PC-3 (cell line): ENCODE results near the gene RHBDD1. TPM values are rescaled to one million over a fixed set of nuclear protein-coding genes. Genes with fewer than 3 reads are reported as not detected.
A peak's percentile ranks its signal among the peaks of the same experiment; 100 is the strongest.

ENCODE experiments used
- ATAC-seq: fragments of 200-7000 bp; cut with Tn5 transposase; 2 replicates; pipeline ENCODE4 v1.9.1; 2020; ENCODE audit warnings: mild to moderate bottlenecking, moderate library complexity
- BruUV-seq: library from RNA; stranded (reverse); fragments of 400-500 nt; replicated peaks from 2 replicates; lab custom pipeline; 2021; lab: Mats Ljungman, UMichigan
- CTCF ChIA-PET: fragments of 300-600 bp; sonication (Branson Sonifier 250); formaldehyde crosslinking; loops from one replicate; lab custom pipeline; 2022; ENCODE audit warnings: antibody characterized with exemption; lab: Charles Lee
- POLR2A ChIA-PET: fragments of 300-600 bp; sonication (Branson Sonifier 250); formaldehyde crosslinking; loops from one replicate; lab custom pipeline; 2022; ENCODE audit warnings: antibody characterized with exemption; ENCODE audit not compliant: unreplicated experiment; lab: Charles Lee
- DNase-seq: peaks from one replicate; pipeline ENCODE4 v3.0.0-alpha.2; 2015
- H2AFZ ChIP-seq: fragments of 300-600 bp; sonication (generic); 2 replicates; pipeline ENCODE4 v1.6.0; 2016; ENCODE audit warnings: antibody characterized with exemption, low read length
- H3F3A ChIP-seq: fragments of 300-600 bp; sonication (generic); one replicate; pipeline ENCODE4 v1.6.0; 2017; ENCODE audit warnings: antibody characterized with exemption, low read length, control low read depth, mild to moderate bottlenecking; ENCODE audit not compliant: unreplicated experiment
- H3K27ac ChIP-seq: fragments of 300-600 bp; sonication (generic); 2 replicates; pipeline ENCODE4 v1.5.1; 2016; ENCODE audit warnings: mild to moderate bottlenecking, low read length
- H3K27me3 ChIP-seq: fragments of 300-600 bp; sonication (generic); 2 replicates; pipeline ENCODE4 v1.6.1; 2016; ENCODE audit warnings: low read length, mixed read lengths
- H3K36me3 ChIP-seq: fragments of 300-600 bp; sonication (generic); 2 replicates; pipeline ENCODE4 v1.6.1; 2016; ENCODE audit warnings: low read depth, mixed run types, low read length, mixed read lengths
- H3K4me1 ChIP-seq: fragments of 300-600 bp; sonication (generic); 2 replicates; pipeline ENCODE4 v1.5.1; 2016; ENCODE audit warnings: low read length; ENCODE audit not compliant: insufficient read depth
- H3K4me2 ChIP-seq: fragments of 300-600 bp; sonication (generic); 2 replicates; pipeline ENCODE4 v1.6.0; 2016; ENCODE audit warnings: low read length
- H3K4me3 ChIP-seq: fragments of 300-600 bp; sonication (generic); 2 replicates; pipeline ENCODE4 v1.5.1; 2016; ENCODE audit warnings: mild to moderate bottlenecking, low read length, mixed read lengths
- H3K79me2 ChIP-seq: fragments of 300-600 bp; sonication (generic); 2 replicates; pipeline ENCODE4 v1.6.1; 2017; ENCODE audit warnings: low read length, mixed read lengths
- H3K9ac ChIP-seq: fragments of 300-600 bp; sonication (generic); 2 replicates; pipeline ENCODE4 v1.6.0; 2016; ENCODE audit warnings: mild to moderate bottlenecking, low read length
- H3K9me2 ChIP-seq: fragments of 300-600 bp; sonication (generic); replicated peaks from 2 replicates; pipeline ENCODE4 v1.6.1; 2016; ENCODE audit warnings: mixed run types, low read length, mixed read lengths
- H3K9me3 ChIP-seq: fragments of 300-600 bp; sonication (generic); 2 replicates; pipeline ENCODE4 v1.6.1; 2016; ENCODE audit warnings: low read length, mixed read lengths
- H4K20me1 ChIP-seq: fragments of 300-600 bp; sonication (generic); 2 replicates; pipeline ENCODE4 v1.6.1; 2016; ENCODE audit warnings: low read length, mixed read lengths
- EZH2 ChIP-seq: fragments of 300-600 bp; sonication (generic); IDR thresholded peaks from one replicate; pipeline ENCODE4 v1.6.1; 2017; ENCODE audit warnings: antibody characterized with exemption, mild to moderate bottlenecking, low read length; ENCODE audit not compliant: unreplicated experiment
- EZH2phosphoT487 ChIP-seq: fragments of 300-600 bp; sonication (generic); IDR thresholded peaks from 2 replicates; pipeline ENCODE4 v1.6.1; 2018; ENCODE audit warnings: mild to moderate bottlenecking, antibody characterized with exemption, low read length, borderline replicate concordance
- intact Hi-C: fragments of 100-400 bp; cut with micrococcal nuclease; formaldehyde crosslinking; loops from 2 replicates; pipeline ENCODE4 v1.9.0; 2023
- total RNA-seq: library from RNA; depleted of rRNA; stranded (reverse); fragments of >200 nt; gene quantifications from 2 replicates; pipeline ENCODE4 v1.2.3, GENCODE V29; 2014
- TF ChIP-seq, protein P1 (sequence below): fragments of 300-600 bp; sonication (generic); conservative IDR thresholded peaks from 2 replicates; pipeline ENCODE4 v1.5.1; 2017; ENCODE audit warnings: antibody characterized with exemption, low read depth, mild to moderate bottlenecking, low read length

Gene RHBDD1
- total RNA-seq, 1 experiment from 2014 or later = 9.1 TPM

DNA sequence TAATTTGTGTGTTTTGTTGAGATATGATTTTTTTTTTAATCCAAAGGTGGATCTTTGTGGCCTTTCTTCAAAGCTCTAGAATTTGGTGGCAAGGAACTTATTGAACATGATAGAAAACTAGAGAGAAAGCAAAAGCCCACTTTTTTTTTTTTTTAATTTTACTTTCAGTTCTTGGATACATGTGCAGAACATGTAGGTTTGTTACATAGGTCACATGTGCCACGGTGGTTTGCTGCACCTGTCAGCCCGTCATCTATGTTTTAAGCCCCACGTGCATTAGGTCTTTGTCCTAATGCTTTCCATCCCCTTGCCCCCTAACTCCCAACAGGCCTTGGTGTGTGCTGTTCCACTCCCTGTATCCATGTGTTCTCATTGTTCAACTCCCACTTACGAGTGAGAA is 135.9 kb downstream of the RHBDD1 start:
- Histone ChIP-seq H3K9me3 (no peaks in the 10 kb centered on the region), H3F3A (no peaks in the 10 kb centered on the region), H3K36me3 (no peaks in the 10 kb centered on the region), H3K4me1 (no peaks in the 10 kb centered on the region), H4K20me1 (no peaks in the 10 kb centered on the region), H3K9ac (no peak overlapping the region), H3K27me3 (no peaks in the 10 kb centered on the region), H3K9me2 (no peaks in the 10 kb centered on the region), H2AFZ (no peak overlapping the region), H3K4me3 (no peak overlapping the region), H3K79me2 (no peaks in the 10 kb centered on the region), H3K27ac (no peak overlapping the region), H3K4me2 (no peak overlapping the region)
- ATAC-seq = no peak
- CTCF ChIA-PET = no interaction called here
- POLR2A ChIA-PET = no interaction called here
- DNase-seq = no peak
- no TSS peak for BruUV-seq
- intact Hi-C loops = no loop called here
- TF ChIP-seq, protein P1, sequence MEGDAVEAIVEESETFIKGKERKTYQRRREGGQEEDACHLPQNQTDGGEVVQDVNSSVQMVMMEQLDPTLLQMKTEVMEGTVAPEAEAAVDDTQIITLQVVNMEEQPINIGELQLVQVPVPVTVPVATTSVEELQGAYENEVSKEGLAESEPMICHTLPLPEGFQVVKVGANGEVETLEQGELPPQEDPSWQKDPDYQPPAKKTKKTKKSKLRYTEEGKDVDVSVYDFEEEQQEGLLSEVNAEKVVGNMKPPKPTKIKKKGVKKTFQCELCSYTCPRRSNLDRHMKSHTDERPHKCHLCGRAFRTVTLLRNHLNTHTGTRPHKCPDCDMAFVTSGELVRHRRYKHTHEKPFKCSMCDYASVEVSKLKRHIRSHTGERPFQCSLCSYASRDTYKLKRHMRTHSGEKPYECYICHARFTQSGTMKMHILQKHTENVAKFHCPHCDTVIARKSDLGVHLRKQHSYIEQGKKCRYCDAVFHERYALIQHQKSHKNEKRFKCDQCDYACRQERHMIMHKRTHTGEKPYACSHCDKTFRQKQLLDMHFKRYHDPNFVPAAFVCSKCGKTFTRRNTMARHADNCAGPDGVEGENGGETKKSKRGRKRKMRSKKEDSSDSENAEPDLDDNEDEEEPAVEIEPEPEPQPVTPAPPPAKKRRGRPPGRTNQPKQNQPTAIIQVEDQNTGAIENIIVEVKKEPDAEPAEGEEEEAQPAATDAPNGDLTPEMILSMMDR = no peak
- no peak for TF ChIP-seq EZH2
- no peak for TF ChIP-seq EZH2phosphoT487

DNA sequence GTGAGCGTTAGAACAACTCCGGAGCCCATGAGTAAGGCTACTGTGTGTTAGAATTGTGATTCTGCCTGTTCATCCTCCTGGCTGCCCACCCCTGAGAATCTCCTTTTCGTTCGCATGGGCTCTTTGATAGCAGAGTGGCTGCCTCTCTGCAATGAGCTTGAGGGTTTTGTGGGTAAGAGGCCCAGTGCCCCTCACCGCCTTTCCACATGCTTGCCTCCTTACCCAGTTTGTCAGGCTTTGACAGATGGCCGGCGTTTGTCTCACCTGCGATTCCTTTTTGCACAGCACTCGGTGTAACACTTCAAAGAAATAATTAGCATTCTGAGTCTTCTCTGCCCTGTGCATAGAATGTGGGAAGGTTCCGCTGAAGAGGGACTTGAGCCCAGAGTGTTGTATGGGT is 138.0 kb downstream of the RHBDD1 start:
- Histone ChIP-seq H3K79me2 (no peaks in the 10 kb centered on the region), H3K27ac (no peak overlapping the region), H3K4me2 (no peak overlapping the region), H3K27me3 (no peaks in the 10 kb centered on the region), H3F3A (no peaks in the 10 kb centered on the region), H3K4me1 (peaks cover 16% of the 10 kb centered on the region), H3K9me2 (no peaks in the 10 kb centered on the region), H3K4me3 (no peak overlapping the region), H3K36me3 (no peaks in the 10 kb centered on the region), H3K9me3 (no peaks in the 10 kb centered on the region), H4K20me1 (no peaks in the 10 kb centered on the region), H2AFZ (no peak overlapping the region), H3K9ac (no peak overlapping the region)
- DNase-seq (no peak), ATAC-seq (no peak)
- TF ChIP-seq EZH2phosphoT487 (no peak), EZH2 (no peak)
- TF ChIP-seq, protein P1 = no peak
- ChIA-PET CTCF (no interaction called here), POLR2A (no interaction called here)
- intact Hi-C loops = no loop called here
- BruUV-seq = no TSS peak

DNA sequence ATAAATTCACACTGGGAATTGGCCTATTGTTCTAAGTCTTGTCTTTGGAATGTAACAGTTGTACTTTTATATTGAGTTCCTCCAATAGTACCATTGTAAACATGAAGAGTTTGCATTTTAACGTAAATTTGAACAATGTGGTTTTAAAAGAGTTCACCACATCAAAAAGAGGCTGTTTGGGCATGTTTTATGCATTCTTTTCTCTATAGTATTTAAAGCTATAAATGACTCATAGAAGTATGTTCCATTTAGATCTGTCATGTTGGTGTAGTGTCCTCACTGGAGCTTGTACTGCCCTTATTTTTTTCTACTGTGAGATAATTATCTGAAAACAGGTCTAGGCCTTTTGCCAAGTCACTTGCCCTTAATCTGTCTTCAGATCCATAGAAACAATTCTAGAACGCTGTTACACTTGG is 141.9 kb downstream of the RHBDD1 start:
- H2AFZ ChIP-seq = no peak overlapping the region
- no peaks in the 10 kb centered on the region for H3K79me2 ChIP-seq
- peak; percentile 77 for DNase-seq
- H3K27me3 ChIP-seq = no peaks in the 10 kb centered on the region
- intact Hi-C loops = loop anchor here (2.0 kb wide), 1 partner anchor 109 kb away; no protein-coding TSS in a partner anchor
- no peaks in the 10 kb centered on the region for H3K36me3 ChIP-seq
- no TSS peak for BruUV-seq
- H4K20me1 ChIP-seq = no peaks in the 10 kb centered on the region
- CTCF ChIA-PET = interaction anchor here (0.7 kb wide), 1 partner anchor 143 kb away, joined by 3 read pairs; no protein-coding TSS in a partner anchor
- peak overlapping the region; percentile 34 for H3K27ac ChIP-seq
- no peak overlapping the region for H3K4me3 ChIP-seq
- POLR2A ChIA-PET = no interaction called here
- peak; percentile 97 for ATAC-seq
- peak overlapping the region; percentile 36 for H3K4me2 ChIP-seq
- no peak for TF ChIP-seq EZH2
- peaks cover 16% of the 10 kb centered on the region for H3K4me1 ChIP-seq
- no peaks in the 10 kb centered on the region for H3K9me2 ChIP-seq
- no peaks in the 10 kb centered on the region for H3F3A ChIP-seq
- H3K9ac ChIP-seq = no peak overlapping the region
- H3K9me3 ChIP-seq = no peaks in the 10 kb centered on the region
